ENCODE results near the gene DTX3.
"Not testable (repeated sequence)": the region's sequence is repeated elsewhere in the genome, so short reads cannot be mapped to it uniquely, and the experiment has no call there.

The DTX3 gene

DNA sequence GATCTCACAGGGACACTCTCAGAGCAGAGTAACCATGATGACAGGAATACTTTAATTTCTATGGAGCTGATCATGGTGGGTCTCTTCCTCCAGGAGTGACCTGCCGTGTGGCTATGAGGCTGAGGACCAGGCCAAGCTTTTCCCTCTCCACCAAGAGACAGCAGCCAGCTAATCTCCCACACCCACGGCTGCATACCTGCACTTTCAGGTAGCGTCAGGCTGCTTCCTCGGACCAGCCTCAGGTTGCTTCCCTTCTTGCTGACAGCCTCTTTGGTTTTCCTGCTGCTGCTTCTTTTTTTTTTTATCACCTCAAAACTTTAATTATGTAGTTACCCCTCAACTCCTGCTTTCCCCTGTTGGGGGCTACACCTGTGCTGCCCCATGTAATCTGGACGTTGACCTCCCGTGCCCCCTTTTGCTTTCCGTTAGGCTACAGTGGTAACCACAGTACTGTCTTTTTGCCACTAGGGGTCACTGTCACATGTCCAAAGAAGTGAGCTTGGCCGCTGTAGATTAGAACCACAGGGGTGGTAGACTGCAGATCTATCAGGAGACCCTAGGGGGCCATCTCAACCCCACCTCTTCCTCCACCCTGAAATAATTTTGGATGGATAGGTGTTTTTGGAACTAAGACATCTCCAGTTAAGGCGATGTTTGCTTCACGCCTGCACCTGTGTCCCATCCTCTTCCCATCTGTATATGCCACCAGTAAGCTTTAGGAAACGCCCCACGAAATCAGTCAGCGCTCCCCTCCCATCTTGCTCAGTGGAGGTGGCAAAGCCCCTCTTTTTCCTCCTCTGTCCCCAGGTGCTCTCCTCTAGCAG is 21.4 kb upstream of the DTX3 start:
- peak; percentile 50 for DNase-seq

DNA sequence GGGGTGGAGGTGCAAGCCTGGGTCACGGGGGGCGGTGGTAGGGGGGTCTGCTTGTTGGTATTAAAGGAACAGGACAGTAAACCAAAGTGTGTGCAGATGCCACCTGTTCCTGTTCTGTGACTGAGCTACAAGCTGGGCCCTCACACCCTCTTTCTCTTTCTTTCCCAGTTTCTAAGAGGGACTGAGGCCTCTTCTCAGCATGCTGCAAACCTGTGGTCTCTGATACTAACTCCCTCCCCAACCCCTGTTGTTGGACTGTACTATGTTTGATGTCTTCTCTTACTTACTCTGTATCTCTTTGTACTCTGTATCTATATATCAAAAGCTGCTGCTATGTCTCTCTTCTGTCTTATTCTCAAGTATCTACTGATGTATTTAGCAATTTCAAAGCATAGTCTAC is 20.6 kb upstream of the DTX3 start:
- no peak for DNase-seq

DNA sequence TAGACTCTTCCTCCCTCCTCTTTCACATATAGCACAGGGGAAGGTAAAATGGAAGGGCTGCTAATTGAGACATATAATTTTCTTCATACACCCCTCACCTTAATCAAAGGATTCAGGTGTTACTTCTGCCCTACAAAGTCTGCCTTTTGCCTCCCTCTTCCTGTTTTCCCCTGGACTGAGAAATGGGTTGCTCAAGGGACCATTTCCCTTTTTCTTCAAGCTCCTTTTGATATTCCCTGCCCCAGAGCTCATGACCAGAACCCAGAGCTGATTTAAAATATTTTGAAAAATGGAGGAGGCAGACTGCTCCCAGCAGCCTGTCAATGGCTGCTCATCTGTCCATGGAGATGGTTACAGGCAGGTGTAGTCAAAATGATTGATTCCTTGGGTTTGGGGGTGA is 19.9 kb upstream of the DTX3 start:
- no peak for DNase-seq

DNA sequence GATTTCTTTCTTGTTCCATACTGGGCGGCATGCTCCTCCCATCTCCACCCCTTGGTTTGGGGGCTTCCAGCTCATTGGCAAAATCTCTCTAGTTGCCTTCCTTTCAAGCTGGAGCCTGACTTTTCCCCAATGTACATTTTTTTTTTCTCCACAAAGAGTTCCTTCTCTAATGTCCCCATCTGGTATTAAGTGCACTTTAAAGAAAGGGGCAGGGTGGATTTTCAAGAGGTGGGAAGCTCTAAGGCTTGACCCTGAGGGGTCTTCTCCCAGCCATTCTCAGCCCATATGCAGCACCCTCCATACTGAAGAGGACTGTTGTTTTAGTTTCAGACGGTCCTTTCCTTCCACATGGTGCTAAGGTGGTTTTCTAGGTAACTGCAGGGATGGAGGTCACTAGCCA is 19.5 kb upstream of the DTX3 start:
- DNase-seq = no peak

DNA sequence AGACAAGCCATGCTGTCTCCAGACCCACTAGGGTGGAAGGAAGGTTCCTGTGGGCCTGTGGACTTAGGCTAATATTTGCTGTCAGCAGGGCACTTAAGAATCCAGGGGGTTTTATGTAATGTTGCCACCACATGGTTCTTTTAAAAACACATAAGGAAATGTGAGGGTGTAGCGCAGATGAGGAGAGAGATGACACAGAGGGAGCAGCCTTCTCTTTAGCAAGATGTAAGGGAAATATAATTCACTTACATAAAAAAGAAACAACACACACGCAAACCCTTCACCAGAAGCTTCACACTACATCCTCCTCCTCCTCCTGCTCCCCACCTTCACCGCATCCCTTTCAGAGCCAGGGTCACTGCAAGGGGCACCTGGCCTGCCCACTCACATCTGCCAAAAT is 18.5 kb upstream of the DTX3 start:
- no peak for DNase-seq

DNA sequence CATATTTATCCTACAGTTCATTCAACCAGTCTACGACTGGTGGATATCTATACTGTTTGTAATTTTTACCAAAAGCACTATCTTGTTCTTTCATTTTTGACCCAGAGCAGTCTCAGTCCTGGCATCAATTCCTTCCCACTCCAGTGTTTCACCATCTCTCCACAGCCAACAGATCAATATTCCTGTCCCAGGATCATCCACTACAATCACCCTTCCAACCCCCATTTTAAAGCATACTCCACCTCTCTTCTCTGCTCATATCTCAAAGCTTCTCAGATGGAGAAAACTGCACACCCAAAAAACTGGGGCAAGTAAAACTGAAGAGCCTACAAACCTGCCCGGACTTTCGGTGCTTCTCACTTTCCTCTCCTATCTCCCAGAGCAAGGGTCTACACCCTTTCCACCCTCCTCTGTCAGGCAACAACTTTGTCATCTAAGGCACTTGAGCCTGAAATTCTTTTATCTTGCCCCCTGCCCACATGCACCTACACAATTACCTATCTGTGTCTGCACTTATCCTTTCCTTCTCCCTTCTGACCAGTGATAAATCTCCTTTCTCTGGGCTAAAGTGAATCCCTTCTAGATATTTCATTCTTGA is 17.7 kb upstream of the DTX3 start:
- DNase-seq = no peak

DNA sequence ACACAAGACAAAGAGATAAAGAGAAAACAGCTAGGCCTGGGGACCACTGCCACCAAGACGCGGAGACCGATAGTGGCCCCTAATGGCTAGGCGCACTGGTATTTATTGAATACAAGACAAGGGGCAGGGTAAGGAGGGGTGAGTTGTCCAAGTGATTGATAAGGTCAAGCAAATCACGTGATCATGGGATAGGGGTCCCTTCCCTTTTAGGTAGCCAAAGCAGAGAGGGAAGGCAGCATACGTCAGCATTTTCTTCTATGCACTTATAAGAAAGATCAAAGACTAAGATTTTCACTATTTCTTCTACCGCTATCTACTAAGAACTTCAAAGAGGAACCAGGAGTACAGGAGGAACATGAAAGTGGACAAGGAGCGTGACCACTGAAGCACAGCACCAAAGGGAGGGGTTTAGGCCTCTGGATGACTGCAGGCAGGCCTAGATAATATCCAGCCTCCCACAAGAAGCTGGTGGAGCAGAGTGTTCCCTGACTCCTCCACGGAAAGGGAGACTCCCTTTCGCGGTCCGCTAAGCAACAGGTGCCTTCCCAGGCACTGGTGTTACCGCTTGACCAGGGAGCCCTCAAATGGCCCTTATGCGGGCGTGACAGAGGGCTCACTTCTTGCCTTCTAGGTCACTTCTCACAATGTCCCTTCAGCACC is 15.5 kb upstream of the DTX3 start:
- not testable (repeated sequence) for DNase-seq

DNA sequence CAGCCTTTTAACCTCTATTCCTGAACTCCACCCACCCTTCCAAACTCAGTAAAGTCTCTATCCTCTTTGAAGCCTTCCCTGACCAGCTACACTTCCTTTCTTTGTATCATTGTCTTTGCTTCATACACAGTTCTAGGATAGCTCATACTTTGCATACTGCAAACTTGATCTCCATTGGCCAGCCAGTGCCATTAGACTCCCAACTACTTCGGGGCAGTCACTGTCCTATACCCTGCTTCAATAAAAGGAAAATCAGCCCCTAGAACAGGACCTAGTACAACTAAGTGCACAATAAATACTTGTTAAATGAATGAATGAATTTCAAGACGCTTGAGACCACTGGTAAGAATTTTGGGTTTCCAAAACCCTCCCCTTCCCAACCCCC is 14.2 kb upstream of the DTX3 start:
- no peak for DNase-seq

DNA sequence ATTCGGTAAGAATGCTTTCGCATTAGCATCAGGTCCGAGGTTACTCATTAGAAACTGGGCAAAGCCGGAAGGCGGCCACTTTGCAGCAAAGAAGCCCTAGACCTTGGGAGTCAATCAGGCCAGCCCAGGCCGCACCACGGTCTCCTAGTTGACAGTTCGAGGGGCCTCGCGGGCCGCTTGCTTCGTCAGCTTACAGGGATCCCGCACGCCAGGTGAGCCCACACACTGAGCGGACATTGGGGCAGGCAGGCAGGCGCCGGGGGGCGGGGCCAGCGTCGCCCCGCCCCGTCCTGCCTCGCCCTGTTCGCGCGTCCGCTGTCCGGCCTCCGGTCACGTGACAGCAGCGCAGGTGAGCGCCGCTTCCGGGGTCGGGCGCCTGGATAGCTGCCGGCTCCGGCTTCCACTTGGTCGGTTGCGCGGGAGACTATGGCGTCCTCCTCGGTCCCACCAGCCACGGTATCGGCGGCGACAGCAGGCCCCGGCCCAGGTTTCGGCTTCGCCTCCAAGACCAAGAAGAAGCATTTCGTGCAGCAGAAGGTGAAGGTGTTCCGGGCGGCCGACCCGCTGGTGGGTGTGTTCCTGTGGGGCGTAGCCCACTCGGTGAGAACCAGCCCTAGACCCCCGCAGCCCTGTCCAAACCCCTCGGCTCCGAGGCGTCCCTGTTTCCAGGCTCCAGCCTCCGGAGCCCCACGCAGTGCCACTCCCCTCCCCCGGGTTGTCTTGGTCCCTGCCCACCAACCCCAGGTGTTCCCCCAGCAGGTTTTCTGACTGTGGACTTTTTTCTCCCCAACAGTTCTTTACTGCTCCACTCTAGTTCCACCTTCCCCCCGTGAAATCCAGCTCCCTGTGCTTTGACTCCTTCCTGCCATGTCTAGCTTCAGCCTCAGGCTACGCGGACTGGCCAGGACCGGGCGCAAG is 13.5 kb upstream of the DTX3 start, which contains the start of gene PIP4K2C:
TSS of gene PIP4K2C (plus strand) at position 329 of the 918 bp plus-strand sequence. CDS start at position 427, 98 bp downstream.
- DNase-seq = peak; percentile 65

DNA sequence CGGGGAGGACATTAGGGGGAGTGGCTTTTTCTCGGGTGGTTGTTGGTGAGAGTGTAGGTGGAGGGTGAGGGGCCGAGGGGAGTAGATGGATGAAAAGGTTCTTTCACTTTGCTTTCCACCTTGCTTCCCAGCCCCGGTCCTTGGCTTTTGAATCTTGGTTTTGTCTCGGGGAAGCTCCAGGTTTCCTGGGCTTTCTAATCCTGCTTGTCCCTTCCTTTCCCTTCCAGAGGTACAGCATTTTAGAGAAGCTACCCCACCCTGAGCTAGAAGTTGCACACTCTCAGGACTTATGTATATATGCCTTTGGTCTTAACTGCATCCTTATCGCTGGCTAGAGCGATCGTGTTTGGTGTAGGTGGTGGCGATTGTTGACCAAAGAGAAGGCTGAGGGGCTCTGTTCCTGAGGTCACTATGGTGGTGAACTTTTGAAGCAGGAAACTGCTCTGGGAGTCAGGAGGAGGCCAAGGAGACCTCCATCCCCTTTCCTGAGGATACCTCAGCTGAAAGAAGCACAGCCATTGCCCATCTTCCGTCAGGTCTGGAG is 12.8 kb upstream of the DTX3 start:
- no peak for DNase-seq

DNA sequence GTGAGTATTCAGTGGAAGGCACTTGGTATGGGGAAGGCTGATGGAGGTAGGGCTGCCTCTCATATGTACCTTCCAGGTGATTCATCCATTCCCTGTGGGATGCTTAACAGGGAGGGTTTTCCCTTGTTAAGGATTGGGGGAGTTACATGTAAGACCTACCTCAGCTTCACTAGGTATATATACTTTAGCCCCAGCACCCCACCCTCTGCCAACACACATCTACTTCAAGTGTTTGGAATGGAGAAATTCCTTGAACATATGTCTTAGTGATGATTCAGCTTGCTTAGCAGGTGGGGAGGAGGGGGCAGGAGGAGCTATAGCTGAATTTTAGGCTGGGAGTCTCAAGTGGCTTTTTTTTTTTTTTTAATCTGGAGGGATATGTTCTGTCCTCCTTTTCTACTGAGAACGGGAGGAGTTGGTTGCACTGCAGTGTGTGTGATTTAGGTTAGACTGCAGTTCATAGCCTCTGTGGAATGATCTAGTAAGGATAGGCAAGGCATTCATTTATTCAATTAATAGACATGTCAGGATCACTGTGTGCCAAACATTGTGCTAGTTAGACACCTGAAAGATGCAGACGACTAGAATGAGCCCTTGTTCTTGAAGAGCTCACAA is 12.0 kb upstream of the DTX3 start:
- DNase-seq = no peak

DNA sequence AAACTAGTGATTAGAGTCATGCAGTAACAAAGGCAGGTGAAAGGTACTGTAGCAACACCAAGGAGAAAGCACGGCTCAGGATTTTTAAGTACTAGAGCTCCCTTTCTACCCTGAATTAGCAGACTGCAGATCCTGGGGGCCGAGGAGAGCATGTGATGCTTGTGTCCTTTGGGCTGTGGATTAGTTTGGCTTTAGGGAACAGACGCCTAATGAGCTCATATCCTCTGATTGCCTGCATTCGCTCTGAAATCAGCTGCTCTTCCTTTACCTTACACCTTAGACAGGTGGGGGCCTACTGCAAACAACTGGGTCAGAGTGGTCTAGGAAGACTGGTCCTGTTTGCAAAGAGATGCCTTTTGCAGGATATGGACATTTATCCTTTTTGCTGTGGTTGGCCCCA is 11.4 kb upstream of the DTX3 start:
- DNase-seq = no peak

DNA sequence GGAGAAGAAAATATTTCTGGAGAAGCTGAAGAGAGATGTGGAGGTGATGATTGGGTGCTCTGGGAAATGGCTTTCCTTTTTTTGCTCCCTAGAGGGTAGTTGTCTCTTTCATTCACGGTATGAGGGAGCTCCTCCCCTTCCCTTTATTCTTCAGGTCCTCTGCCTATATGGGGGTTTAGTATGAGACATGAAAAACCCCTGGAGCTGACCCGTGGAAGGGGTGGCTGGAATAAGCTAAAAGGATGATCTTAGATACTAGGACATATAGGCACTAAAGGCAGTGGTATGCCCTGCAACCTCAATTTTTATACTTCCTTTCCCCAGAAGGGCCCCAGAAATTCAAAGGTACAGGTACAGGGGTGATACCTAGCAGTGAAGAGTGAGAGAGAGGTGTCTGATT is 4.2 kb upstream of the DTX3 start:
- DNase-seq = no peak

DNA sequence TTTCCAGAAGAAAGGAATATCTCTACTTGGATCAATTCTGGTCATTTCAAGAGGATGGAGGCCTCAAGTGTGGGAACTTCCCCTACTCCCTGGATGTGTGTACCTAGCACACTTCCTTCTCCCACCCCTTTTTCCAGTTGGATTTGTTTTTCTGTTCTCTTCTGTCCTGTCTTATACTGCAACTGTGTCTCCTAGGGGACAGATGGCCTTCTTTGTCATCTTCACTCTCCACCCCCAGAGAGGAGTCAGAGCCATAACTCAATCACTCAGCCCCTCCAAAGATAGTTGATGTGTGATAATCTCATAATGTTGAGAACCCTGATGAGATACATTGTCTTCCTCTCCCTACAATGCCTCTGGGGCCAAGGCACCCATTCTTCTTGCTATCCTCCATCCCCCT is 2.1 kb upstream of the DTX3 start:
- DNase-seq = no peak

DNA sequence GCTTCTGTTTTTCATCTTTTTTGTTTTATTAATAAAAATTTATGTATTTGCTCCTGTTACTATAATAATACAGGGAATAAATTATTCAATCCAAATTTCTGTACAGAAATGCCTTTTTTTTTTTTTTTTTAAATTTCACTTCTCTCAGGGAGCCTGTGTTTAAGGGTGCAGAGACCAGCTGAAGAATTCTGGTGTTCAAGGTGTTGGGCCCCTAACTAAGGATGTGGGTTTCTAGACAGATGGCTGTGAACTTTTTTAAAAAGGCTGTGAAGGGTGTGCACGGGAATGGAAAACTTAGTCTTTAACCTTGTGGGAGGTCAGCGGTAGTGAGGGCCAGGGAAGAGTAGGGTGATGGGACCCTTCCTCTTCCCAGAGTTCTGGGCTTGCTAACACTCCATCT is 1.3 kb upstream of the DTX3 start:
- DNase-seq = no peak

DNA sequence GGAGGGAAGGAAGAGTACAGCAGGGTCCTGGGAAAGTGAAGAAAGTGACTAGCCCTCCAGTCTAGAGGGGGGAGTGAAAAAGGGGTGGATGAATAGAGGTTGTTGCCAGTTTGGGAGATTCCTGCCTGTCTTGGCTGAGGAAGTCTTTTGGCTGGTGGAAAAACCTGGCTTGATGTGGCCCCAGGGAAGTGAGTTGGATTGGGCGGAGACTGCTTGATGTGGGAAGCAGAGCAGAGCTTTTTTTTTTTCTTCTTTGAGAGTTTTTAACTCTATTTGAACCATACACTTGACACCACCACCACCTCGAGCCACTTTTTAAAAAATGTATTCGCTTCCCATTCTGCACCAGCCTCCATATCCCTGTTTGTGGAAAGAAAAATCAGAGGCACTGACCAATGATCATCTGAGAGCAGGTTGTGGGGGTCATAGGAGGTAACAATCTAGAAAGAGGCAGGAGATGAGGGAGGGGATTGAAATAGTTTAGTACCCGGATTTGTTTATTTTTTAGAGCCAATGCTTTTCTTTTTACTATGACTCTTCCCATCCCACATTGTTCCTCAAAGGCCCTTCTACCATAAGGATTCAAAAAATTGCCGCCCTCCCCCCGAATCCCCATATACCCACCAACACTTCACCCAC is 690 bp upstream of the DTX3 start:
- DNase-seq = no peak

DNA sequence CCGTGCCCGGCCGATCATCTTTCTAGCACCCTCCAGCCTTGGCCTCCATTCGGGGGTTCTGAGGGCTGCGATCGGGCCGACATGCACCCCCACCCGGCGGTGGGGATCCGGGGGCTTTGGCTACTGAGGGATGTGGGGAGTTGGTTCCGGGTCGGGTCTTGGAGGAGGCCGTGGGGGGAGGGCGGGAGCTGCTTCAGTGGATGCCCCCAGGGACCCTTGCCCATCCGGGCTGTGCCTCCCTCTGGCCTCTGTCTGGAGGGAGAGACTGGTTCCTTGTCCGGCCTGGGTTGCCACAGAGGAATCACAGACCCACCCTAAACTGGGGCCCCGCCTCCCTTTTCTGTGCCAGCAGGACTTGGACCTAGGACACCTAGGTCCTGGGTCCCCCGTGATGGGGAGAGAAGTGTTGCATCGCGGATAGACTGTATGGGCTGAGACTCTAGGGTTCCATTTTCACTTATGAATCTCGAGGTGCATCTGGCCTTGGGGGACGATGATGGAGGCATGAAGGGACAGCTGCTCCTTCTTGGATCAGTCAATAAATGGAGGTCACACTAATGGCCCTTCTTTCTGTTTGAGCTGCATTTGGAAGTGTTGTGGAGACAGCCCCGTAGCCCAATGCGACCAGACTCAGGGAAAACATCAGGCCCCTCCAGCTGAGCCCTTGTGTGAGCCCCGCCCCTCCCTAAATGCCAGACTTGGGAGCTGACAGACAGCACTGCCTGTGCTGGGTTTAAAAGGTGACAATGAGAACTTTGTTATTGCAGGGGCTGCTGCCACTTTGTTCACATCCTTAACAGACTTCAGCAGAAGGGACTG is 577 bp downstream of the DTX3 start:
- no peak for DNase-seq

DNA sequence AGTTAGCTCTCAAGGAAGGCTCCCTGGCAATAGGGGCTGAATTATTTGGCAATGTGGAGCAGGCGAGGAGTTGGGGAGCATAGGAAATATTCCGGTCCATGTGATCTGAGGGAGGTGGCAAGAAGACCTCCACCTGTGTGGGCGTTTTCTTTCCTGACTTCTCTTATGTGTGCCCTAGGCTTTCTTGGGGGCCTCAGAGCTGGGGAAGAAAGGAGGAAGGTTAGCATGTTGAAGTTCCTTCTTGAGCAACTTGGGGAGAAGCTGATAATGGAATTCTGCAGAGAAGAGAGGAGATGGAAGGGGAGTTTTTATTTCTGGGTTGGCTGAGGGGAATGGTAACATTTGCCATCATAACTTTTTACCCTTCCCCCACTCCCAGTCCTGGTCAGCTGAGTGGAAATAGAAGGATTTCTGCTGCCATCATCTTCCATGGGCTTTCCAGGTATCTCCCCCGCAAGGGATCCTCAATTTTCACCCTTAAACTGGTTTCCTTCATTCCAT is 1.2 kb downstream of the DTX3 start:
- DNase-seq = no peak

DNA sequence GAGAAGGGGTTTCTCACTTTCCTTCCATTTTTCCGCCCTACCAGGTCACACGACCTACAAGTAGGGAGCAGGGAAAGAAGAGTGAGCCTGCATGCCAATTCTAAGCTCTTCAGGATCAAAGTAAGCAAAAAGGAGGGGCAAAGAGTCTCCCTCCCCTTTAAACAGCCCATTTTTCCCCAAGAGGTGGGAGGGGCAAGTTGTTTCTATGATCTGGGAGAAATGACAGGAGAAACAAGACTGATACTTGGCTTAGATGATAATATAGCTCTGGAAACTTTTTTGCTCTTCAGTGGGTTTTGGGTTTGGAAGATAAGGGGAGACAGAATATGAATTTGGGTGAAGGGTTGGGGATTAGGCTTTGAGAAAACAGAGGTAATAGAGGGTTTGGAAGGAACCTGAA is 1.8 kb downstream of the DTX3 start:
- DNase-seq = no peak

DNA sequence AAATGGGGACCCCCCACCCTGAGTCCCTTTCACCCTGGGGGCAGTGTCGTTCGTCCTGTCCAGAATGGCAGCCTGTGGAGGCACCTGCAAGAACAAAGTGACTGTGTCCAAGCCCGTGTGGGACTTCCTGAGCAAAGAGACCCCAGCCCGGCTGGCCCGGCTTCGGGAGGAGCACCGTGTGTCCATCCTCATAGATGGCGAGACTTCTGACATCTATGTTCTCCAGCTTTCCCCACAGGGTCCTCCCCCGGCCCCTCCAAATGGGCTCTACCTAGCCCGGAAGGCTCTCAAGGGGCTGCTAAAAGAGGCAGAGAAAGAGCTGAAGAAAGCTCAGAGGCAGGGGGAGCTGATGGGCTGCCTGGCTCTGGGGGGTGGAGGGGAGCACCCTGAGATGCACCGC is 2.2 kb downstream of the DTX3 start:
- no peak for DNase-seq
